Left renal cortex interstitium (tissue), 4 donors: Measurements from ENCODE around the gene WWOX. TPM values are rescaled to one million over a fixed set of nuclear protein-coding genes. Genes with fewer than 3 reads are reported as not detected.

Experiments used
- DNase-seq, 4 donors: peaks; one replicate each; pipeline ENCODE4 v3.0.0-alpha.2; 2013; ENCODE audit warnings: low read depth in 4 of 4, low spot score in 2 of 4, missing footprints in 1 of 4
- polyA plus RNA-seq, 4 donors: library from polyadenylated mRNA; unstranded; fragments of 120-200 nt; gene quantifications; one replicate each; pipeline ENCODE4 v1.2.1, GENCODE V29; 2013; ENCODE audit not compliant: insufficient read length in 4 of 4

Gene WWOX
- polyA plus RNA-seq, 4 donors: 32.7 to 42.3 (median 37.2) TPM

DNA sequence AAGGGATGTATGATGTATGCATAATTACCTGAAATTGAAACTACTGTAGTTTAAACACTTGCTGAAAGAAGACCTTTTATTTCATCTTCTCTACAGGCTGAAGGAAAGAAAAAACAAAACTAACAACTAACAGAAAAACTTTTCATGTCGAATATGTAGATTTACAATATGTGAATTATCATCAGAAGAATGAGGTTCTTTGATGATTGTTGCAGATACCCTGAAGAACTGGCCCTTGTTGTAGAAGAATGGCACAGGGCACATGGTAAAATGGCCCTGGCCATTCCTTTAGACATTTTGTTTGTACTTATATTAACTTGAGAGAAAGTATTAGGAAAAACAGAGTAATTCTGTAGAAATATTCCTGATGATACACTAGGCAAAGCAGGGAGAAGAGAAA, 1057.3 kb downstream of the WWOX start:
- DNase-seq: no peak

DNA sequence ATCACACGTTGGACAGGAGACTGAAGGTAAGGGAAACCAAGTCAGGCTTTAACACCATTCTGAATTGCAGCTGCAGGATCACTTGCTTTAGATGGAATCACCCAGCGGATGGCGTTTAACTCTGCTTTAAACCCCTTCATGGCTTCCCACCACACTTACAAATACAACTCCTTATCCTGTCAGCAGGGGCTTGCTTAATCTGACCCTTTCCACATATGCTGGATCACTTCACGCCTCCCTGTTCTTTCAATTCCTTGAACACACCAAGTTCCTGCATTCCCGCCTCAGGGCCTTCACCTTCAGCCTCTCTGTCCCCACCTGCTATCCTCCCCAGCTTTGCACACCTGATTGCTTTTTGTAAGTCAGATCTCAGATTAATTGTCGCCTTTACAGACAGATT, 1058.9 kb downstream of the WWOX start:
- DNase-seq: no peak

DNA sequence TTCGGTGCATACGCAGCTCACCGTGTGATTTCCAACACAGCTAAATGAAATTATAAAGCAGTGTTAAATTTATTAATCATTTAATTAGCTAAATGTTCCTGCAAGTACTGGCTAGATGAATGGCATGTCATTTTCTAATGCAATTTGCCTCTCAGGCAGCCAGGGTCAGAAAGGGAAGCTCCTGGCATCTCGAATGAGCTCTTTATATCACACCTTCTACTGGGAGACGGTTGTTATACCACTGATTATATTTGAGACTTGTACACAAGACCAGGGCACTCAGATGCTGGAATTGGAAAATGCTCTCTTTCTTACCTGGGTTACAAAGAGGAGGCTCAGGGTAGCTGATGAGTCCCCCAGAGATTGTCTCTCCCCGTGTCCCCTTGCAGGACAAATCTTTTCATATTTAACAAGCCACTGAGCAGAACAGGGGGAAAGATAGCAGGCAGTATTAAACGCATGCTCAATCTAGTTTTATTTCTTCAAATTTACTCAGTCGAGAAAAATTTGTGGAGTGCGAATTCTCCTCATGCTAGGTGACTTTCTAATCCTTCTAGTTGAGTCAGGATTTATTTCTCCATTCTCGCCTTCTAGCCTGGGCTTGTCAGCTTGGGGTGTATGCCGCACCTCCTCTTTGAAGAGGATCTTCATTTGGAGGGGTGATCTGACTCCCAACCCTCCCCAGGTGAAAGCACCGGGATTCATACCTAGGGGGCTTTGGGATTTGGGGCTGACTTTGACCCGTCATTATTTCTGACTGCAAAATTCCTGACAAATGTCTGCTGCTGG, 1060.0 kb downstream of the WWOX start:
- DNase-seq: no peak

GRCh38 chr16:79162977-79163376, 1063.5 kb downstream of the WWOX start:
- no peak for DNase-seq

- DNase-seq: no peak
These were observed 1064.4 kb downstream of the WWOX start for GRCh38 chr16:79163691-79164387.

GRCh38 chr16:79164388-79164995, 1065.0 kb downstream of the WWOX start:
- DNase-seq: peak in 1 of 4 donors; percentile 34

GRCh38 chr16:79165079-79165478, 1065.6 kb downstream of the WWOX start:
- peak in 1 of 4 donors; percentile 48 for DNase-seq

DNA sequence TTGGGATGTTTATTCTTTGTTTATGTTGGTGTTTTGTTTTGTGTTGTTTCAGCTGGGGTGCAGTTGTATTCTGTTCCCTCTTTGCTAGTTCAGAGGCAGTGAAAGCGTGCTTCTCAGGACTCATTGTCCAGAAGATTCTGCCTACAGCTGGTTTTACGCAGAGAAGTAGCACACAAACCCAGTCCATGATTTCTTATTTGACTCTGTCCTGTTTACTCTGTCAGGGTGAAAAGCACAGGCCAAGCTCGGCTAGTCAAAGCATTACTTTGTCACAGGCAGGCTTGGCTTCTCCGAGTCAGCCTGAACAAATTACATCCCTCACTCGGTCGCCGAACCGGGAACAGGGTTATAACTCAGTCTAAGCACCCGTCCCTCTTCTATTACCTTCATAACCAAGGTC, 1066.1 kb downstream of the WWOX start:
- DNase-seq: peak in 2 of 4 donors; percentile 44 to 56

DNA sequence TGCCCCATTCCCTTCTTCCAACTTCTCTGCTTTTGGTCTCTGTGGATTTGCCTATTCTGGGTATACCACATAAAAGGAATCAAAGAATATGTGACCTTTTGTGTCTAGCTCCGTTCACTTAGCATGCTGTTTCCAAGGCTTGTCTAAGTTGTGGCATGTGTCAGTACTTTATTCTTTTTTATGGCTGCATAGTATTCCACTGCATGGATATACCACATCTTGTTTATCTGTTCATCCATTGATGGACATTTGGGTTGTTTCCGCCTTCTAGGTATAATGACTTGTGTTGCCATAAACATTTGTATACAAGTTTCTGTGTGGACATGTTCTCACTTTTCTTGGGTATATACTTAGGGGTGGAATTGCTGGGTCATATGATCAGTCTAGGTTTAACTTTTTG, 1068.4 kb downstream of the WWOX start:
- DNase-seq: no peak

DNA sequence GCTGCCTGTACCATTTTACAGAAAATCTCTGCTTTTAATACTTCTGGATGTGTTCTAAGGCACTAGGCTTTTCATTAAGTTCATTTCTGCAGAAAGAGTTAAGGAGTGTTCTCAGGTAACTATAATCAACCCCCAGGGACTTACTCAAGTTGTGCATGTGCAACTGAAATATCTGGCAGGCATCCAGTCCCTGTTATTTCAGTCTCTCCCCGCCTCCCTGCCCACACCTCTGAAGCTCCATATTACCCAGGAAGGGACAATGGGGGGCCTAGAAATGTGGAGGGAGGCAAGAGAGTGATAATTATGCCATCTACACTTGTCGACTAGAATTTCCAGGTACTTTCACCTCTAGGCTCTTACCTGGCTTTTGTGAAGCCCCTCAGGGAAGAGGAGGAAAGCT, 1068.9 kb downstream of the WWOX start:
- DNase-seq: no peak

DNA sequence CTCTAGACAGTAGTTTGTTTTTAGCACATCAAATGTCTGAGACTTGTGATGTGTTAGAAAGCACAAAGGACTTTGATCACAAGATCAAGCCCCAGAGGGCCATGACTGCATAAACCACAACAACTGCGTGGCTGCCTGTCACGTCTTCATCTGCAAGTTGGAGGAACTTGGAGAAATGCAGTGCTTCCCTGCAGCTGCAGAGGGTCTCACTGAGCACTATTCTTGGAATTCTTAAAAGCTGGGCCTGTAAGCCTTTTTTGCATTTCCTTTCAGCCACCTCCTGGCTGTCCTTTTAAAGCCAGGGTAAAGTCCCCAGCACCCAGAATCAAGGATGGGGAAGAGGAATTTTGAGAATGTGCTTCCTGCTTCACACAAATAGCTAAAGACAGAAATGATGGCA, 1069.8 kb downstream of the WWOX start:
- DNase-seq: no peak

DNA sequence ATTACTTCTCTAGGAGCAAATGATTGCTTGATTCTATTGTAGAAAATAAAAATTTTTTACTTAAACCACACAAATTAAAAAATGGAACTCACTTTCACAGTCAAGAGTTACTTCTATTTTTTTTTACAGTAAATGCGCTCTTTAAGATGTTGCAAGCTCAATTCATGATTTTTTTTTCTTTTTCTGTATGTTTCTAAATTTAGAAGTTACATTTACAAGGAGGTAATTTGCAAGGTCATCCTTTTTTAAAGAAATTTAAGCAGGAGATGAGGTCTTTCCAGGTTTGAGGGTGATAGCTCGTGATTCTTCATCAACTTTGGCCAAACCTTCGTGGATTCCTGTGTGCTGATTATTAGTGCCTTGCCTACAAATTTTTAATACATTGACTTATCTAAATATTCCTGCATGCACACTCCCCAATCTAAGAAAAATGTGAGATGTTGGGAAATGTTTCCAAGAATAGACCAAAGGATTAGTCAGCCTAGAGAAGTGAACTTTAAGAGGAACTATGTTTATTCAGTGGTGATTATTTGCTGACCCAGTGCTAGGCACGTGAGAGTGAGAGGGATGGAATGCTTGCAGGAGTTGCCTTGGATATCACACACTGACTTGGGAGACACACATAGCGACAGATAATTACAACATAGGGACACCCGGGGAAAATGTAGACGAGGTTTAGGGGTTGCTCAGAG, 1071.2 kb downstream of the WWOX start:
- no peak for DNase-seq

DNA sequence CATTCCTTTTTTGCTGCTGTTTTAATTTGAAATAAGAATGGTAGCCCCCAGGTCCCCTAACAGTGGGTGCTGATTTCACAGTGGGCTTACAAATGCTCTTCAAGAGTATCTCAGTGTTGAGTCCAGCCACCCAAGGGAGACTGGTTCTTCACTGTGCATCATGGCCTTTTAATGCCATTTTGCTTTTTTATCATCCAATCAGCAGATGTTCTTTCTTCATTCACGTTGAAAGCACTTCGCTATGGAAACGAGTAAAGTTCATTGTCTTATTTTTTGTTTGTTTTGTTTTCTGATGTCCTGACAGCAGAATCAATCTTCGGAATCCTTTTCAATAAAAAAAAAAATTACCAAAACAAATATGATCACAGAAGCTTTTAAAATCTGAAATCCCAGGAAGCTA, 1072.0 kb downstream of the WWOX start:
- DNase-seq: no peak

GRCh38 chr16:79171931-79172705, 1072.7 kb downstream of the WWOX start:
- DNase-seq: peak in 1 of 4 donors; percentile 38

DNA sequence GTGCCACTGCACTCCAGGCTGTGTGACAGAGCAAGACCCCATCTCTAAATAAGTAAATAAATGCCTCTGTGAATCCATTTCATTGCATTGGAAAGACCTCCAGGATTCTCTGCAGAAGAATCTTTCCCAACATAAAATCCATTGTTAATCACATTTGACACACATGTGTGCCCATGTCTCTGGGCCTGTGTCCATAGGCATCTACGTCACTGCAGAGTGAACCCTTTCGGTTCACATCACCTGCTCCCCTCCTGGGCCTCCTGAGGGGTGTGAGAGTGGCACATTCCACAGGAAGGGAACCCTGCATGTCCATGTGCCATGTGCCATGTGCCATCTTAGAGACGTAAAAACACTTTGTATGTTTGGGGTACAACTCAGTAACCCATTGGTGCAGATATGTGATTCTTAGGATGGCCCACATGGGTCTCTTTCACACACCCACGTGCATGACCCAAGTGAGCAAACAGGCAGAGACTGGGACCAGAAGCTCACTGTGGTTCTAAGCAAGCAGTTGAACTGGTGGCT, 1073.6 kb downstream of the WWOX start:
- DNase-seq: no peak

DNA sequence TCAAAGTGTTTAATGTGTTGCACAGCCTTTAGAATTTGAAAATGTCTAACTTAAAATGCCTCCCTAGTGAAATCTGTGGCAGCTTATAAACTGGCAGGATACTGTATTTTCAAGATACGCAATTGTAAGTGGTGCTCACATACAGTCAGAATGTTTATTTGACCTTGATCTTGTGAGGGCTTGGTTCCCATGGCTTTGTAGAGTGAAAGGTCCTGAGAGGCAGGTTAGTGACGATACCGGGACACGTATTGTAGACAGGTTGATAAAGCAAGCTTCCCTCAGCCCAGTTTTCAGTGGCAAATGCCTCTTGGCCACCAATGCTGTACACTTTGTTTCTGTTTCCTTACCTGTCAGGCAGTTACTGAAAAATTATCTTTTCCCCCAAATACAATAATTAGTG, 1074.5 kb downstream of the WWOX start:
- no peak for DNase-seq

GRCh38 chr16:79175286-79176057, 1076.0 kb downstream of the WWOX start:
- no peak for DNase-seq

DNA sequence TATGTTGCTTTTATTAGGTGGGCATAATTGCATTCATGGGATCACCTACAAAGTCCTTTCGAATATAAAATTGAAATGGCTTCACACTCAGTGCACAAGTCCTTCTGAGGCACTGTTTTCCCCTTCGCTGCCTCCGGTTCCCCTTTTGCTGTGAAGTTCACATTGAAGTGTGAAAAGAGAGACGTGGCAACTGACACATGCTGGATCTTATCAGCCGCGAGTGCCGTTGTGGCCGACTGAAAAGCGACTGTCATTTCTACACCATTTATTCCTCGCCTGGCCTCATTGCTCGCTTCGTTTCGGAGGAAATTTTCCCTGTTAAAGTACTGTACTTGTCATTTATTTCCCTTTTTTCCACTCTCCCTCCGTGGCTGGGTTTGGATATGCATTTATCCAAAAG, 1077.6 kb downstream of the WWOX start:
- DNase-seq: no peak

DNA sequence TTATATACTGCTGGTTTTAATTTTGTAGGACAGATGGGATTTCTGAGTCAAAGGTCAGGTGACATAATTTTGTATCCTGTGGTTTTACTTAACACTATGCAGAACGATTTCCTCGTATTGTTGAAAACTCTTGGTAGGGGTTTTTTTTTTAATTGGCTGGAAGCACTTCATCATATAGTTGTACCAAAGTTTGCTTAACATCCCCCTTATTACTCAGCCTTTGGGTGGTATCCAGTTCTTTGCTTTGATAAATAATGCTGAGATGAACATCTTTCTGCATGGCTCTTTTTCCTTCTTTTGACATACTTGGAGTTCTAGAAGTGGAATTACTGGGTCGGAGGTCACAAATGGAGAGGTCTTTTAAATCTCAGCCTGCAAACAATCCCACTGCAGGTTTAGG, 1082.0 kb downstream of the WWOX start:
- no peak for DNase-seq
